Stomach (tissue), 19 donors: ENCODE measurements around the gene PRDM9. TPM values are rescaled to one million over a fixed set of nuclear protein-coding genes. Genes with fewer than 3 reads are reported as not detected.
A peak's percentile ranks its signal among the peaks of the same experiment; 100 is the strongest.

Source experiments
- DNase-seq, 2 donors: peaks; one replicate each; pipeline versions ENCODE4 v3.0.0 to v3.0.0-alpha.2; 2013 to 2019
- H3K27ac ChIP-seq, 5 donors: fragments of 200-600 bp in 4 of 5; sonication (generic) in 4 of 5; one replicate each; pipeline ENCODE4 v1.5.1; 2013 to 2019; ENCODE audit warnings: mild to moderate bottlenecking in 1 of 5, moderate library complexity in 1 of 5
- H3K27me3 ChIP-seq, 3 donors: fragments of 200-600 bp; sonication (generic); one replicate each; pipeline ENCODE4 v1.5.1; 2017 to 2019; ENCODE audit warnings: mixed run types in 1 of 3
- H3K36me3 ChIP-seq, 4 donors: fragments of 200-600 bp; sonication (generic); 1 replicate in 3 of 4; 2 replicates in 1 of 4; pipeline ENCODE4 v1.5.1; 2016 to 2019
- H3K4me1 ChIP-seq, 4 donors: fragments of 200-600 bp; sonication (generic); one replicate each; pipeline ENCODE4 v1.5.1; 2016 to 2019
- H3K4me3 ChIP-seq, 4 donors: fragments of 200-600 bp; sonication (generic) in 3 of 4; one replicate each; pipeline ENCODE4 v1.5.1; 2016 to 2019; ENCODE audit warnings: mild to moderate bottlenecking in 1 of 4
- H3K9me3 ChIP-seq, 4 donors: fragments of 200-600 bp; sonication (generic); one replicate each; pipeline ENCODE4 v1.5.1; 2016 to 2019
- CTCF ChIP-seq, 7 experiments: fragments of 450-650 bp in 4 of 7; fragments of 200-600 bp in 3 of 7; sonication (generic) in 3 of 7; IDR thresholded peaks; one replicate each; pipeline ENCODE4 v1.5.1; 2016 to 2019; ENCODE audit warnings: antibody characterized with exemption in 7 of 7, control low read depth in 2 of 7, mild to moderate bottlenecking in 1 of 7
- EP300 ChIP-seq: sonication (generic); formaldehyde crosslinking; IDR thresholded peaks from one replicate; pipeline ENCODE4 v1.6.1; 2017; ENCODE audit warnings: antibody characterized with exemption
- POLR2A ChIP-seq, 4 donors: fragments of 450-650 bp; IDR thresholded peaks; one replicate each; pipeline ENCODE4 v1.6.1; 2016; ENCODE audit warnings: antibody characterized with exemption in 4 of 4, control low read depth in 2 of 4, mild to moderate bottlenecking in 1 of 4, moderate library complexity in 1 of 4
- POLR2AphosphoS5 ChIP-seq, 3 donors: sonication (generic); formaldehyde crosslinking; IDR thresholded peaks; one replicate each; pipeline ENCODE4 v1.6.1; 2016; ENCODE audit warnings: antibody characterized with exemption in 3 of 3
- WGBS, 5 donors: extraction: QIAGEN DNeasy Blood & Tissue Kit in 3 of 5; methylation state at CpG; one replicate each; pipeline versions ENCODE4 v1.1.5 to v1.1.7; 2013 to 2018; 5-methylcytosine and 5-hydroxymethylcytosine counted together
- intact Hi-C: fragments of 100-400 bp; cut with DNase I; formaldehyde crosslinking; loops from one replicate; pipeline ENCODE4 v1.15.1; 2023; ENCODE audit warnings: low total_unique reads
- long read RNA-seq, 10 donors: transcript quantifications; one replicate each; lab custom pipeline, GENCODE V29; 2026
- polyA plus RNA-seq, 3 donors: library from polyadenylated mRNA; stranded (reverse); fragments of 200-250 nt; gene quantifications; one replicate each; pipeline ENCODE4 v1.2.3, GENCODE V29; 2013
- total RNA-seq, 5 donors: library from RNA; depleted of rRNA; stranded (reverse); fragments of >200 nt; gene quantifications; one replicate each; pipeline versions ENCODE4 v1.1.0 to v1.2.3, GENCODE V29; 2014 to 2016
- donor health status: healthy with polysubstance abuse.
- donor health status: Bipolar disorder and iron deficiency.
- donor health status: healthy.

Gene PRDM9
- total RNA-seq: not detected
- not detected for polyA plus RNA-seq
- long read RNA-seq, donor 1: 0 reads
- long read RNA-seq, donor 2: 0 reads
- long read RNA-seq, donor 3: 0 reads
- long read RNA-seq, donor 4: 0 reads
- long read RNA-seq, donor 5: 0 reads
- long read RNA-seq, donor 6: 0 reads
- long read RNA-seq, donor 7: 0 reads
- long read RNA-seq, donor 8: 0 reads
- long read RNA-seq, donor 9: 0 reads
- long read RNA-seq, donor 10: 0 reads

- Histone ChIP-seq H3K27ac (no peak within 1 kb of the TSS), H3K36me3 (no peaks in the 10 kb centered on the region), H3K4me1 (no peaks in the 10 kb centered on the region), H3K9me3 (peaks cover 0 to 22% (median 9%) of the 10 kb centered on the region in 4 donors), H3K27me3 (no peaks in the 10 kb centered on the region), H3K4me3 (peak within 1 kb of the TSS in 2 of 4 donors; percentile 16 to 21)
- no peak for TF ChIP-seq POLR2AphosphoS5 (IDR thresholded peaks at IDR 0.05)
- no peak for TF ChIP-seq EP300
- TF ChIP-seq CTCF (IDR thresholded peaks at IDR 0.05): no peak
- no peak for TF ChIP-seq POLR2A (IDR thresholded peaks at IDR 0.05)
- 63 to 81% (median 74%) methylated on average over 21 to 27 of the region's 27 CpGs for WGBS, 5 donors
- intact Hi-C loops: no loop called here
- DNase-seq: peak in 1 of 2 donors; percentile 82
Observed at GRCh38 chr5:23507278-23507685, at the start of gene PRDM9. PRDM9 (plus strand) TSS chr5:23507609; CDS start chr5:23509034, 1,425 bp downstream.

DNA sequence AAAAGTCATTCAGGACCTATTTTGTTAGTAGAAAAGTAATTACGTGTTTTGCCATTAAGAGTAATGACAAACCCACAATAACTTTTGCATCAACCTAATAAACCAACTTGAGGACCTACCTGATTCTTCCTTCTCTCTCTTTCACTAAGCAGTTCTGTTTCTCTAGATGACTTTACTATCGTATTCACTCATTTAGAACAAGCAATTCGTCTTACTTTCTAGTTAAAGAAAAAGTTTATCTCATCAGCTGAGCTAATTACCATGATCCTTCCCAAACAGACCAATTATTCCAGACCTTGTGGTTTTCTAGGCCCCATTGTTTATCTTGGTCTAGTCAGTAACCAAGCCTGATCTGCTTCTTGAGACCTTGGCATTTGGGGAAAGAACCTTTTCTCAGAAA lies 49.6 kb upstream of the PRDM9 start:
- Histone ChIP-seq H3K27ac (no peak overlapping the region), H3K9me3 (no peaks in the 10 kb centered on the region), H3K27me3 (no peaks in the 10 kb centered on the region), H3K36me3 (no peaks in the 10 kb centered on the region), H3K4me1 (no peaks in the 10 kb centered on the region), H3K4me3 (no peak overlapping the region)
- intact Hi-C loops: no loop called here
- TF ChIP-seq CTCF (IDR thresholded peaks at IDR 0.05) (no peak), POLR2AphosphoS5 (IDR thresholded peaks at IDR 0.05) (no peak), POLR2A (IDR thresholded peaks at IDR 0.05) (no peak)
- WGBS, 5 donors: 50 to 62% (median 59%) methylated on average over 3 of the region's 3 CpGs
- DNase-seq: no peak

GRCh38 chr5:23459214-23459613 lies 48.2 kb upstream of the PRDM9 start:
- H3K9me3 ChIP-seq: no peaks in the 10 kb centered on the region
- DNase-seq: no peak
- intact Hi-C loops: no loop called here
- TF ChIP-seq POLR2A (IDR thresholded peaks at IDR 0.05): no peak
- H3K4me1 ChIP-seq: no peaks in the 10 kb centered on the region
- H3K4me3 ChIP-seq: no peak overlapping the region
- H3K27me3 ChIP-seq: no peaks in the 10 kb centered on the region
- H3K36me3 ChIP-seq: no peaks in the 10 kb centered on the region
- WGBS, 5 donors: 87 to 95% (median 92%) methylated on average over 3 of the region's 3 CpGs
- H3K27ac ChIP-seq: no peak overlapping the region

DNA sequence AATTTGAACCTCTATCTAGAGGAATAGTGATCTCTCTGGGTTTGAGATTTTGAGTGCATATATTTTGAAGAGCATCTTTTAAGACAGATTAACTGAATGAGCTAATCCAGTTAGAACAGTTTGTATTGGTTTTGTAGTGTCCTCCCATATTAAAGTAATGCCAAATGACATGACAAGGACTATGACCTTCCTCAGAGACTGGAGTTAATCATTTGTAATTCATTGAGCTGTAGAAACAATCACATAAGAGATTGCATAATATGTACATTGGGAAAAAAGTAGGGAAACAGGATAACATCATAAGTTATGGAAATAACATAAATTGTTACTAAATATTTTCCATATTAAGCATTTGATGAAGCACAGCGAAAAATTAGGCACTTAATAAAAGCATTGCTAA lies 45.8 kb upstream of the PRDM9 start:
- Histone ChIP-seq H3K4me3 (no peak overlapping the region), H3K27me3 (no peaks in the 10 kb centered on the region), H3K4me1 (no peaks in the 10 kb centered on the region), H3K9me3 (peaks cover 0 to 4% (median 0%) of the 10 kb centered on the region in 4 donors), H3K27ac (no peak overlapping the region), H3K36me3 (no peaks in the 10 kb centered on the region)
- TF ChIP-seq EP300 (no peak), POLR2AphosphoS5 (IDR thresholded peaks at IDR 0.05) (no peak), POLR2A (IDR thresholded peaks at IDR 0.05) (no peak), CTCF (IDR thresholded peaks at IDR 0.05) (no peak)
- no peak for DNase-seq
- WGBS, 5 donors: 79 to 93% (median 83%) methylated on average over 1 of the region's 1 CpG
- intact Hi-C loops: no loop called here

DNA sequence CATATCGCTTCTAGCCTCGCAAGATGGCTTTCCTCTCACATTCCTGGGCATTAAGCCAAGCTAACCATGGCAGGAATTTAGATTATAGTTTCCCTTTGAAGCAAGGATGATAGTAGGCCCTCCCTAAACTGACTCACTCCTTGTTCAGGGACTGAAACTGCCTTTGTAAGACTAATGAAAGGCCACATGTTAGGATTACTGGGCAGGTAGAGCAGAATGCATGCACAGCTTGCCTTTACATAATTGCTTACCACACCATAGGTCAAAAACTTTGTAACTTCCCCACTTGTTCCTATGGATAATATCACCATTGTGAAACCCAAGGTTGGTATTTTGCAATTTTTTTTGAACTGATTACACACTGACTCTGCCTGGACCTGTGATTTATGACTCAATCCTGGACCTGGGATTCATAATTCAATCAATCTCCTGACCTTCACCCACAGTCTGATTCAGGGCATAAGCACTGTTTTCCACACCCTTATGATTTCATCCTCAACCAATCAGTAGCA lies 41.0 kb upstream of the PRDM9 start:
- H3K4me1 ChIP-seq: no peaks in the 10 kb centered on the region
- no peaks in the 10 kb centered on the region for H3K36me3 ChIP-seq
- H3K27me3 ChIP-seq: no peaks in the 10 kb centered on the region
- TF ChIP-seq EP300 (no peak), POLR2AphosphoS5 (IDR thresholded peaks at IDR 0.05) (no peak), CTCF (IDR thresholded peaks at IDR 0.05) (no peak), POLR2A (IDR thresholded peaks at IDR 0.05) (no peak)
- intact Hi-C loops: no loop called here
- peaks cover 0 to 4% (median 0%) of the 10 kb centered on the region in 4 donors for H3K9me3 ChIP-seq
- H3K27ac ChIP-seq: no peak overlapping the region
- no peak overlapping the region for H3K4me3 ChIP-seq
- peak in 1 of 2 donors; percentile 17 for DNase-seq
- 19 to 45% (median 39%) methylated on average over 2 of the region's 2 CpGs for WGBS, 5 donors
